Uterus (tissue), 4 donors: ENCODE data around the gene CSKMT. TPM values are rescaled to one million over a fixed set of nuclear protein-coding genes. Genes with fewer than 3 reads are reported as not detected.
A peak's percentile ranks its signal among the peaks of the same experiment; 100 is the strongest.

Experiments used
- DNase-seq, 2 donors: peaks; one replicate each; pipeline ENCODE4 v3.0.0-alpha.2; 2019 to 2020
- H3K27ac ChIP-seq, 2 donors: fragments of 200-600 bp; sonication (generic); 1 replicate in 1 of 2; 2 replicates in 1 of 2; pipeline ENCODE4 v1.5.1; 2016 to 2018
- H3K27me3 ChIP-seq, 2 donors: fragments of 200-600 bp; sonication (generic); one replicate each; pipeline ENCODE4 v1.5.1; 2018 to 2019; ENCODE audit warnings: control low read depth in 1 of 2
- H3K36me3 ChIP-seq, 2 donors: fragments of 200-600 bp; sonication (generic); one replicate each; pipeline ENCODE4 v1.5.1; 2019; ENCODE audit warnings: control low read depth in 1 of 2
- H3K4me1 ChIP-seq, 2 donors: fragments of 200-600 bp; sonication (generic); one replicate each; pipeline ENCODE4 v1.5.1; 2018 to 2019; ENCODE audit warnings: control low read depth in 1 of 2
- H3K4me3 ChIP-seq, 2 donors: fragments of 200-600 bp; sonication (generic); 1 replicate in 1 of 2; 2 replicates in 1 of 2; pipeline ENCODE4 v1.5.1; 2018 to 2019; ENCODE audit warnings: mild to moderate bottlenecking in 1 of 2
- H3K9me3 ChIP-seq, 2 donors: fragments of 200-600 bp; sonication (generic); one replicate each; pipeline ENCODE4 v1.5.1; 2019; ENCODE audit warnings: control low read depth in 1 of 2
- CTCF ChIP-seq, 4 experiments: fragments of 200-600 bp in 2 of 4; fragments of 450-650 bp in 2 of 4; sonication (generic) in 2 of 4; IDR thresholded peaks; one replicate each; pipeline ENCODE4 v1.5.1; 2016 to 2019; ENCODE audit warnings: antibody characterized with exemption in 4 of 4, mild to moderate bottlenecking in 2 of 4, moderate library complexity in 1 of 4
- POLR2A ChIP-seq, 2 donors: fragments of 450-650 bp; IDR thresholded peaks; one replicate each; pipeline ENCODE4 v1.6.1; 2016; ENCODE audit warnings: antibody characterized with exemption in 2 of 2, mild to moderate bottlenecking in 1 of 2, moderate library complexity in 1 of 2
- intact Hi-C: fragments of 100-400 bp; cut with DNase I; formaldehyde crosslinking; loops from one replicate; pipeline ENCODE4 v1.15.1; 2023; ENCODE audit warnings: low total_unique reads
- total RNA-seq, 4 donors: library from RNA; depleted of rRNA in 3 of 4; stranded (reverse); fragments of >200 nt in 3 of 4; gene quantifications; one replicate each; pipeline versions ENCODE4 v1.1.0 to v1.2.4, GENCODE V29; 2014 to 2023
- donor health status: DM: yes; HTN: yes; CAD: no.

The CSKMT gene
- total RNA-seq, 4 donors from 2014 or later = 7.7 to 25.9 (median 12.6) TPM; not detected in 1

- no peak for DNase-seq
- intact Hi-C loops = no loop called here
- no peaks in the 10 kb centered on the region for H3K4me1 ChIP-seq
- H3K9me3 ChIP-seq = no peaks in the 10 kb centered on the region
- H3K4me3 ChIP-seq = no peak overlapping the region
- H3K27me3 ChIP-seq = no peaks in the 10 kb centered on the region
- TF ChIP-seq CTCF (IDR thresholded peaks at IDR 0.05) (no peak), POLR2A (IDR thresholded peaks at IDR 0.05) (no peak)
- no peak overlapping the region for H3K27ac ChIP-seq
- no peaks in the 10 kb centered on the region for H3K36me3 ChIP-seq
Measured at GRCh38 chr11:62656796-62657429, 8.2 kb upstream of the CSKMT start.

DNA sequence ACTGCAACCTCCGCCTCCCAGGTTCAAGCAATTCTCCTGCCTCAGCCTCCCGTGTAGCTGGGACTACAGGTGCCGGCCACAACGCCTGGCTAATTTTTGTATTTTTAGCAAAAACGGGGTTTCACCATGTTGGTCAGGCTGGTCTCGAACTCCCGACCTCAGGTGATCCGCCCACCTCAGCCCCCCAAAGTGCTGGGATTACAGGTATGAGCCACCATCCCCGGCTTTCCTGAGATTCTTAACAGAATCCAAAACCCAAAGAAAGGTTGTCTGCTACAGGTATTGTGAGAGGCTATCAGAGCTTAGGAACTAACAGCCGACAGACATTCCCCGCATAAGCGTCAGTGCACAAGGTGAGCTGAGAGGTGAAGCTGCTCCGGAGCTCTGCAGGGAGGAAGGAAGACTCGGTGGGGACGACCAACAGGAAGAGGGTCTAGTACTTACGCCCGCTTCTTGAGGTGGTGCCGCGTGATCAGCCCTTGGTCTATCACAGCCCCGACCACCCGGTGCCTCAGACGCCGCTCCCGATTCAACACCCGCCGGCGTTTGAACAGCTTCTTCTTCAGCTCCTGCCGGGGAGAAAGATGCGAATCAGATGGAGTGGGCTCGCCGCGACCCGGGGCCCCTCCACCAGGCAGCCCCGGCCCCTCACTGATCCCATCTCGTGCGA is 572 bp upstream of the CSKMT start:
- H3K36me3 ChIP-seq = no peaks in the 10 kb centered on the region
- intact Hi-C loops = no loop called here
- peak in 1 of 2 donors; percentile 38 for DNase-seq
- peak overlapping the region; percentile 75 to 92 for H3K4me3 ChIP-seq
- TF ChIP-seq POLR2A (IDR thresholded peaks at IDR 0.05) (no peak), CTCF (IDR thresholded peaks at IDR 0.05) (no peak)
- H3K27ac ChIP-seq = peak overlapping the region; percentile 88 to 89
- no peaks in the 10 kb centered on the region for H3K27me3 ChIP-seq
- H3K4me1 ChIP-seq = peaks cover 9 to 12% of the 10 kb centered on the region in 2 donors
- H3K9me3 ChIP-seq = no peaks in the 10 kb centered on the region

DNA sequence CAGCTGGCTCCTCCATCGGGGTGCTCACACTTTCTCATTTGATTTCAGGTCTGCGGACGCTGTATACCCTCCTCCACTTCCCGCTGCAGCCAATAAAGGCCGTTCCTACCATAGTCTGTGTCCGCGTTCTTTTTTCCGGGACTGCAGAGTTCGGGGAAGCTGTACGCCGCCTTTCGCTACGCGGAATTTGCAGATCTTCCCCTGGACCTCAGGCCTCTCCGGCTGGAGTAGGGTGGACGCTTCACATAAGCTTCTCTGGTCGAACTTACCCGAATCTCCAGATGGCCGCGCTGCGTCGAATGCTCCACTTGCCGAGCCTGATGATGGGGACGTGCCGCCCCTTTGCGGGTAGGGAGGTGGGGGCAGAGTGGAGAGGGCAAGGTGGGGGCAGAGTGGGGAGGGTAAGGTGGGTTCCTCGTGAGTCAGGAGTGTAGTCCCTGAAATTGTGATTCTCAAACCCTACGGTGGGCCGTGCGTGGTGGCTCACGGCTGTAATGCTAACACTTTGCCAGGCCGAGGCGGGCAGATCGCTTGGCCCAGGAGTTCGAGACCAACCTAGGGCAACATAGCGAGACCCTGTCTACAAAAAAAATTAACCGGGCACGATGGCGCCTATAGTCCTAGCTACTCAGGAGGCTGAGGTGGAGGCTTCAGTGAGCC is 617 bp downstream of the CSKMT start:
- intact Hi-C loops = no loop called here
- DNase-seq = peak; percentile 52 to 59
- H3K4me1 ChIP-seq = peaks cover 9 to 12% of the 10 kb centered on the region in 2 donors

GRCh38 chr11:62666259-62666926 is 1.3 kb downstream of the CSKMT start:
- intact Hi-C loops = no loop called here
- TF ChIP-seq POLR2A (IDR thresholded peaks at IDR 0.05) = no peak
- TF ChIP-seq CTCF (IDR thresholded peaks at IDR 0.05) = no peak
- Histone ChIP-seq H3K4me1 (peaks cover 9 to 12% of the 10 kb centered on the region in 2 donors), H3K9me3 (no peaks in the 10 kb centered on the region), H3K4me3 (peak overlapping the region; percentile 75 to 92), H3K36me3 (no peaks in the 10 kb centered on the region), H3K27ac (peak overlapping the region; percentile 88 to 89), H3K27me3 (no peaks in the 10 kb centered on the region)
- no peak for DNase-seq

More for the DNA sequence above, 617 bp downstream of the CSKMT start:
- Histone ChIP-seq H3K9me3 (no peaks in the 10 kb centered on the region), H3K27me3 (no peaks in the 10 kb centered on the region), H3K4me3 (peak overlapping the region; percentile 75 to 92), H3K36me3 (no peaks in the 10 kb centered on the region), H3K27ac (peak overlapping the region; percentile 88 to 89)
- TF ChIP-seq CTCF (IDR thresholded peaks at IDR 0.05) (no peak), POLR2A (IDR thresholded peaks at IDR 0.05) (no peak)
